Placental pericyte (primary cell): ENCODE measurements around the gene UBE2J1. TPM values are rescaled to one million over a fixed set of nuclear protein-coding genes. Genes with fewer than 3 reads are reported as not detected.

Source experiments
- total RNA-seq: library from RNA; depleted of rRNA; stranded (reverse); fragments of >200 nt; gene quantifications from 2 replicates; pipeline ENCODE4 v1.2.3, GENCODE V29; 2012

The UBE2J1 gene, protein sequence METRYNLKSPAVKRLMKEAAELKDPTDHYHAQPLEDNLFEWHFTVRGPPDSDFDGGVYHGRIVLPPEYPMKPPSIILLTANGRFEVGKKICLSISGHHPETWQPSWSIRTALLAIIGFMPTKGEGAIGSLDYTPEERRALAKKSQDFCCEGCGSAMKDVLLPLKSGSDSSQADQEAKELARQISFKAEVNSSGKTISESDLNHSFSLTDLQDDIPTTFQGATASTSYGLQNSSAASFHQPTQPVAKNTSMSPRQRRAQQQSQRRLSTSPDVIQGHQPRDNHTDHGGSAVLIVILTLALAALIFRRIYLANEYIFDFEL
- 48.2 and 61.7 TPM in 2 replicates for total RNA-seq

DNA sequence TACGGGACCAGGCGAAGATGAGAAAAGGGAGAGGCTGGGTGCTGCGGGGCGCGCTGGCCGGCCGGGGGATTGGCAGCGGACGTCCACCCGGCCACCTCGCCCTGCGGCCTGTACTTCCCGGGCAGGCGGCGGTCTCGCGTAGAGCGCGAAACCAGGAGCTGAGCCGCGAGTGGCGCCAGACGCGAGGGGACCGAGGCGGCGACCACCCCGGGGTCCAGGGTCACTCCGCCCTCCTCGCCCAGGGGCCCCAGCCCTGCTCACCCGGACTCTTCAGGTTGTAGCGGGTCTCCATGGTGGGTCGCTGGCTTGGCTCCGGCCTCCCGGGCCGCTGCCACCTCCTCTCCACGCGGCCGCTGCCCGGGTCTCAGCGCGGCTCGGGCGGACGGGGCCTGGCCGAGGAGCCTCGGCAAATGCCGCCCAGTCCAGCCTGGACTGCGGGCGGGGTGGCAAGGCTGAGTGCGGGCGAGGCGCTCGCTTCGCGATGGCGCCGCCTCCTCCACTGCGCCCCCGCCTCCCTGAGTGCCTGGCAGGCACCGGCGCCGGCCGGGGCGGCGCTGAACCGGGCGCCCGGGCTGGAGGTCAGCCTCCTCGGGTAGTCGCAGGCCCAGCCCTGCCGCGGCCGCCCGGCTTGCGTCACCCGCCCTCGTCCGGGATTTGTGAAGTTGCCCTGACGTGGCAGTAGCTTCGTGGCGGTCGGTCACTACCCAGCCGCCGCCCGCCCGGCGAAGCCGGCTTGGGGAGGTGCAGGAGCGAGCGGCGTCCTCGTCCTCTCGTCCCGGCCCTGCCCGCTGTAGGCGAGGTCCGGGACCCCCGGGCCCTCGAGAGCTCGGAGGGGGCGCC is at the start of gene UBE2J1:
Gene UBE2J1, minus strand, starts transcription at position 445 of the 840 bp plus-strand sequence. Its CDS starts 153 bp downstream, at position 292.

DNA sequence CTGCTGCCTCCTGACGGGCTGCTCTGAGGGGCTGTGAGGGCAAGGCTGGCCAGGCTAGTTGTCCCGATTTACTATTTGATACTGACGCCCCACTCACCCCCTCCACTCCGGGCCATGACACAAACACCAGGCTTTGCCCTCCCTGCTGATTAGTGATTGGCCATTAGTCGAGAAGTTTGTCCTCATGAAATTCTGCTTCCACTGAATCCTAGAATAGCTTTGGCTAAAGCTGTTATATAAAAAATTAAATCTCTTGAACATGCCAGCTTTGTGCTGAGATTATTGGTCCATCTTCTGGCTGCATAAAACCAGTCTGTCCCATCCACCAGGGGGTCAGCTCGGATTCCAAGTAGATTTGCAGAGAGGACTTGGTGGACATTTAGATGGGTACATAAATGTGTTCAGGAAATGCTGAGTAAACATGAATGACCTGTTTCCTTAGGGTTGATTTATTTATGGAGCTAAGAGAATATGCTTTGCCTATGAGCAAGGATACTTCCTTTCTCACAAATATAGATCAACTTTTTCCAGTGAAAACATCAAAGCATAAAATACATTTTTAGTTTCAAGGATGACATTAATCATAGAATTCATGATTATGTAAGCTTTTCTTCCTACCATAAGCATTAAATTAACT is 37.2 kb downstream of the UBE2J1 start, which contains the start of gene GABRR2:
Gene GABRR2, minus strand, starts transcription at position 51 of the 637 bp plus-strand sequence. CDS start 134 bp downstream, outside the sequence.

Other genes starting within 250 kb of the UBE2J1 start
- gene SRSF12, start 234.7 kb downstream of the UBE2J1 start, total RNA-seq: under 0.01 TPM in 1 of 2 replicates, not detected in the other
- 1.3 and 5.7 TPM in 2 replicates for gene PM20D2, start 206.7 kb downstream of the UBE2J1 start, total RNA-seq
- not detected in 2 replicates for gene GABRR1, start 135.4 kb downstream of the UBE2J1 start, total RNA-seq
- gene GABRR2, start 37.4 kb downstream of the UBE2J1 start, total RNA-seq: 0.14 TPM in 1 of 2 replicates, not detected in the other
- 0.22 and 1.4 TPM in 2 replicates for gene RRAGD, start 59.6 kb upstream of the UBE2J1 start, total RNA-seq
- gene ANKRD6, start 80.4 kb upstream of the UBE2J1 start, total RNA-seq: 0.22 and 0.43 TPM in 2 replicates